D721Med (cell line): Measurements from ENCODE around the gene ALDH3B1.

Experiments used
- DNase-seq: peaks from one replicate; pipeline ENCODE4 v3.0.0; 2011; ENCODE audit warnings: low spot score; ENCODE audit not compliant: insufficient read length
- FAIRE-seq: peaks from 2 replicates; lab custom pipeline; 2011; peaks lifted over from hg19 to GRCh38; lab: Jason Lieb, UNC
- TF ChIP-seq, protein P1 (sequence below): IDR thresholded peaks from 2 replicates; pipeline ENCODE4 v1.5.1; 2012; ENCODE audit warnings: mild to moderate bottlenecking, control low read depth; ENCODE audit not compliant: insufficient read depth; ENCODE audit errors: missing control alignments

ALDH3B1 gene

DNA sequence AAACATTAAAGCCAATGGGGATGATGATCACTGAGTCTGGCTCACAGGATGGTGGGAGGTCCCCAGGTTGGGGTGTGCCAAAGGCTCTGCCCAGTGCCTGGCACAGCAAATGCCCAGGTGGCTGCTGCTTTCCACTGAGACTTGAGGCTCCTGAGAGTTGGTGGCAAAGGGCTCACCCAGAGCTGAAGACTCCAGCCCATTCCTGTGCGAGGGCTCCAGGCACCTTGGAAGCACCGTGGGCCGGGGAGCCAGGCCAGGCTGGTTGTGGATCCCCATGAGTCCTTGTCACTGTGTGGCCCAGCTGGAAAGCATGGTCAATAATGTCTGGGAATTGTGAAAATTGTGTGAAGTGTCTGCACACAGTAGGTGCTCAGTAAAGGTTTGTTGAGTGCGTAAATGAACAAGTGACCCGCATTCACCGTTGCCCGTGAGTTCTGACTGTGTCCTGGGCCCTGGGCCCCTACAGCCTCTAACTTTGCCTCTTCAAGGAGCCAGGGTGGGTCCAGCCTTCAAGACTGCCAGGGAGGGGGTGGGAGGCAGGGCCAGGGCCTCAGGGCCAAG, 3.4 kb upstream of the ALDH3B1 start:
- TF ChIP-seq, protein P1, sequence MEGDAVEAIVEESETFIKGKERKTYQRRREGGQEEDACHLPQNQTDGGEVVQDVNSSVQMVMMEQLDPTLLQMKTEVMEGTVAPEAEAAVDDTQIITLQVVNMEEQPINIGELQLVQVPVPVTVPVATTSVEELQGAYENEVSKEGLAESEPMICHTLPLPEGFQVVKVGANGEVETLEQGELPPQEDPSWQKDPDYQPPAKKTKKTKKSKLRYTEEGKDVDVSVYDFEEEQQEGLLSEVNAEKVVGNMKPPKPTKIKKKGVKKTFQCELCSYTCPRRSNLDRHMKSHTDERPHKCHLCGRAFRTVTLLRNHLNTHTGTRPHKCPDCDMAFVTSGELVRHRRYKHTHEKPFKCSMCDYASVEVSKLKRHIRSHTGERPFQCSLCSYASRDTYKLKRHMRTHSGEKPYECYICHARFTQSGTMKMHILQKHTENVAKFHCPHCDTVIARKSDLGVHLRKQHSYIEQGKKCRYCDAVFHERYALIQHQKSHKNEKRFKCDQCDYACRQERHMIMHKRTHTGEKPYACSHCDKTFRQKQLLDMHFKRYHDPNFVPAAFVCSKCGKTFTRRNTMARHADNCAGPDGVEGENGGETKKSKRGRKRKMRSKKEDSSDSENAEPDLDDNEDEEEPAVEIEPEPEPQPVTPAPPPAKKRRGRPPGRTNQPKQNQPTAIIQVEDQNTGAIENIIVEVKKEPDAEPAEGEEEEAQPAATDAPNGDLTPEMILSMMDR = no peak
- DNase-seq (no peak), FAIRE-seq (no peak)

DNA sequence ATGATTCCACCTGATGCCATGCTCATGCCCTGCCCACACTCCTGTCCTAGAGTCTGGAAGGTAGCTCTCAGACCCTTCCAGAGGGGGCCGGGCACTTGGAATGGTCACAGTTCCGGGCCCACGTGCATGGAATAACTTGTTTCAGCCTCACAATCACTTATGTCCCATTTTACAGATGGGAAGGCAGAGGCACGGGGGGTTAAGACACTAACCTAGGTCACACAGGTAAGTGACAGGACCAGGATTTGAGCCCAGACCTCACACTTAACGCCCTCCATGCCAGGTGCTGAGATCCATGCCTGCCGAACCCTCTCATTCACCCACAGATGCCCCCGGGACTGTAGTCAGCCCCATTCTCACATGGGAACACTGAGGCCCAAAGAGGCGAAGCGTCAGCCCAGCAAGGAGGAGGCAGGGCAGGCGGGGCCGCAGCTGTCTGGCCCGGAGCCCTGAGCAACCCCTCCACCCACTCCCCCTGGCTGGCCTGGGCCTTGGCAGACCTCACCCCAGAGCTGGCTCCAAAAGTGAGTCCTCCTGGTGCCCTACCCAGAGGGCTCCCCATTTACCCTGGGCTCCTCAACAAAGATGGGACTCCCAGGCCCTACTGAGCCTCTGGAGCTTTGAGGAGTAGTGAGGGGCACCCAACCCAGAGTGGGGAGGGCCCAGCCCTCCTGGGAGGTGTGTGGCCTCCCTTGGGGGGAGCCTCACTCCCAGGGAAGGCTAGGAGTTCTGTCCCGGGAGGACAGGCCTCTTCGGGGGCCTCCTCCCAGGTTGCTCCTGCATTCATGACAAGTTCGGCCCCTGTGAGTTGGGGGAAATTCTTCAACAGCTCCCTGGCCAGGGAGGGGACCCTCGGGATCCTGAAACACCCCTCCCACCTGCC, 2.4 kb upstream of the ALDH3B1 start:
- TF ChIP-seq, protein P1 = no peak
- DNase-seq (no peak), FAIRE-seq (no peak)

DNA sequence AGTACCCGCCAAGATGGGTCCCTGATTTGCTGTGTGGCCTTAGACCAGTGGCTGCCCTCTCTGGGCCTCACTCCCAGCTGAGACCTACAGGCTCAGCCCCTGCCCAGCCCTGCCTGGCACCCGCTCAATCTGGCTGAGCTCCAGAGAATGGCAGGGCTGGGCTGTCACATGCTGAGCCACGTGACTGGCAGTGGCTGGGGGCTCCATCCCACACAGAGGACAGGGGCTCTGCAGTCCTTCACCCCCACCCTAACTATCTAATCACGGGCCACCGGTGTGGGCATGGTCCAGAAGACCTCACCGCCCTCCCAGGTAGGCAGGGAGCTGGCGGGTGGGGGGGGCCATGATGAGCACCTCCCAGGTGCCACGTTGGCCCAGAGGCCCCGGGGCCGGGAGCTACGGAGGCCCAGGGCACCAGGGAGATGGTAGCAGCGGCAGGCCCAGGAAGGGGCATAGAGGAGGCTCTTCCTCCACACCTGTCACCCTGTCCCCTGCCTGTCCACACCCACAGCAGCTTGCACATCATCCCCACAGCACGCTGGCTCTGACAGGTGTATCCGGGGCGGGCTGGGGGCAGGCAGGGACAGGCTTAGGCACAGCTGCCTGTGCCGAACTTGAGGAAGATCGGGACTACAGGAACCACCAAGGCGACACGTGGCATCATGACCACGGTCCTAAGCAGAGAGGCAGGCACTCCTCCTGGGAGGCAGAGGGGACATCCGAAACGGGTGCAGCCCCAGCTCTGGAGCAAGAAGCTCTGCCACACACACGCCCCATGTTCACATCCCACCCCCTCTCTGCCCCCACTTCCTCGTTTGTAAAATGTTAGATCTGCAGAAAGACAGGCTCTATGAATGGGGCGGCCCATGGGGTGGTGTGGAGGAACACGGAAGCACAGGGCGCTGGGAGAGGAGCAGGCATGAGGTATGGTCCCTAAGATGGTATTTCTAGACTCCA, 1.5 kb upstream of the ALDH3B1 start:
- TF ChIP-seq, protein P1 = no peak
- FAIRE-seq (no peak), DNase-seq (no peak)

DNA sequence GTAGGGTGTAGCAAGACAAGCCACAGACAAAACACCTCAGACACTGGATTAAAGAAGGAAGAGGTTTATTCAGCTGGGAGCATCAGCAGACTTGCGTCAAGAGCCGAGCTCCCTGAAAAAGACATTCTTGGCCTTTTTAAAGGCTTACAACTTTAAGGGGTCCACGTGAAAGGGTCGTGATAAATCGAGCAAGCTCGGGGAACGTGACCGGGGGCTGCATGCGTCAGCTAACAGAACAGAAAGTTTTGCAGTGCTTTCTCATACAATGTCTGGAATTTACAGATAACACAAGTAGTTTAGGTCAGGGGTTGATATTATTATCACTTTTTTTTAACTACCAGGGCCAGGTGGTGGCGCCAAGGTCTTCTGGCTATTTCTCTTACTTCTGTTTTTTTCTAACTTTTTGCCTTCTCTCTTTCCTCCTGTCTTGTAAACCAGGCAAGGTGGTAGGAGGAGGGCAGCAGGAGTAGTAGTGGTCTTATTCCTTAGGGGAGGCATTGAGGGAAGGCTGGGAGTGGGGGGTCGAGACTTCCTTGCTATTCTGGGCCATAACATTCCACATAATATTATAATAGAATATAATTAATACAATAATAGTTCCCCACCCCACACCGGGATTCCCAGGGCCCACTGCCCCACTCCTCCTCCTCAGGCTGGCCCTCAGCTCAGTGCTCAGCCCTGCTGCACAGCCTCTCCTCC, 587 bp upstream of the ALDH3B1 start:
- no peak for FAIRE-seq

DNA sequence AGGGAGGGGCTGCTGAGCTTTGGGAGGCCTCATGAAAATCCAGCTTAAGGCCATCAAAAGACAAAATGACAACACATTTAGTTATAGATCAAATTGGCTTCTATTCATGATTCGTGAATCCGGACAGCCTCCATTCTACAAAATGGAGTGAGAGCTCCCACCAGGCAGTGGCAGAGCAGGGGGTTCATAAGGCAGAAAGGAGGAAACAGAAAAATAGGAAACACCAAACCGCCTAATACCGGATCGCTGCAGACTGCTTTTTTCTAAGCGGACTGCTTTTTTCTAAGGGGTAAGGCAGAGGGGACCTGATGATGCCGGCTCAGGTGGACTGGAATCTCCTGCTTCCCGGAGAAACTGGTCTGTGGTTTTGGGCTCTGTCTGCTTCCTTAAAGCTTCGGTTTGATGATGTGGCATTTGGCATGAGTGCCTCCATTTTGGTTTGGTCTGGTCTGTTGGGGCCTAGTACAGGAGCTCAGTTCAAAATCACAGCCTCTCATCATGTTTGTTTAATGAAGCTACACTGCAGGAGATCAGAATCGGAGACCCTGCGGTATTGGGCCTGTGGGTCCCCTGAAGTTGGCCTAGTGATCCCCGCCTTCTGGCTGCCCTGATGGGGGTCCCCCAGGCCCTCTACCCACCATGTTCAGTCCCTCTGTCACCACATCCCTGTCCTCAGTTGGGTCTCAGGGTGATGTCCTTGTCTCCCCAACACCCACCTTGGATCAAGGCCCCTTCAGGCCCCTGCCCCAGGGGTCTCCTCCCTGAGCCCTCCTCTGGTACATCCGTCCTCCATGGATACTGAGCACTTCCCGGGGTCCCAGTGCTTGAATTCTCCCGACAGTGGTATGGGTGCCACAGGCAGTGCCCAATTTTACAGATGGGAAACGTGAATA, 1.2 kb downstream of the ALDH3B1 start:
- DNase-seq (no peak), FAIRE-seq (no peak)
- TF ChIP-seq, protein P1 = no peak

More for the DNA sequence above, 587 bp upstream of the ALDH3B1 start:
- TF ChIP-seq, protein P1 = peak; percentile 21
- DNase-seq = no peak
